ENCODE results near the gene PRSS35.
"Not testable (repeated sequence)": the region's sequence is repeated elsewhere in the genome, so short reads cannot be mapped to it uniquely, and the experiment has no call there.

DNA sequence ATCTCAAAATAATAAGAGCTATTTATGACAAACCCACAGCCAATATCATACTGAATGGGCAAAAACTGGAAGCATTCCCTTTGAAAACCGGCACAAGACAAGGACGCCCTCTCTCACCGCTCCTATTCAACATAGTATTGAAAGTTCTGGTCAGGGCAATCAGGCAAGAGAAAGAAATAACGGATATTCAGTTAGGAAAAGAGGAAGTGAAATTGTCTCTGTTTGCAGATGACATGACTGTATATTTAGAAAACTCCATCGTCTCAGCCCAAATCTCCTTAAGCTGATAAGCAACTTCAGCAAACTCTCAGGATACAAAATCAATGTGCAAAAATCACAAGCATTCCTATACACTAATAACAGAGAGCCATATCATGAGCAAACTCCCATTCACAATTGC lies 38.1 kb downstream of the PRSS35 start:
- TF ChIP-seq, protein P1, sequence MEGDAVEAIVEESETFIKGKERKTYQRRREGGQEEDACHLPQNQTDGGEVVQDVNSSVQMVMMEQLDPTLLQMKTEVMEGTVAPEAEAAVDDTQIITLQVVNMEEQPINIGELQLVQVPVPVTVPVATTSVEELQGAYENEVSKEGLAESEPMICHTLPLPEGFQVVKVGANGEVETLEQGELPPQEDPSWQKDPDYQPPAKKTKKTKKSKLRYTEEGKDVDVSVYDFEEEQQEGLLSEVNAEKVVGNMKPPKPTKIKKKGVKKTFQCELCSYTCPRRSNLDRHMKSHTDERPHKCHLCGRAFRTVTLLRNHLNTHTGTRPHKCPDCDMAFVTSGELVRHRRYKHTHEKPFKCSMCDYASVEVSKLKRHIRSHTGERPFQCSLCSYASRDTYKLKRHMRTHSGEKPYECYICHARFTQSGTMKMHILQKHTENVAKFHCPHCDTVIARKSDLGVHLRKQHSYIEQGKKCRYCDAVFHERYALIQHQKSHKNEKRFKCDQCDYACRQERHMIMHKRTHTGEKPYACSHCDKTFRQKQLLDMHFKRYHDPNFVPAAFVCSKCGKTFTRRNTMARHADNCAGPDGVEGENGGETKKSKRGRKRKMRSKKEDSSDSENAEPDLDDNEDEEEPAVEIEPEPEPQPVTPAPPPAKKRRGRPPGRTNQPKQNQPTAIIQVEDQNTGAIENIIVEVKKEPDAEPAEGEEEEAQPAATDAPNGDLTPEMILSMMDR (IDR thresholded peaks at IDR 0.05): not testable (repeated sequence)
- not testable (repeated sequence) for TF ChIP-seq POLR2A (IDR thresholded peaks at IDR 0.05)
